HFFc6 (cell line): ENCODE measurements around the gene MSANTD1. TPM values are rescaled to one million over a fixed set of nuclear protein-coding genes. Genes with fewer than 3 reads are reported as not detected.

Source experiments
- DNase-seq: peaks from one replicate; pipeline ENCODE4 v3.0.0-alpha.2; 2018
- H3K27ac Mint-ChIP-seq: 2 replicates; pipeline ENCODE4 v1.8.0; 2020; ENCODE audit warnings: mild to moderate bottlenecking, mixed read lengths
- H3K27me3 Mint-ChIP-seq: 2 replicates; pipeline ENCODE4 v1.8.0; 2021; ENCODE audit warnings: mild to moderate bottlenecking, moderate library complexity, mixed read lengths; ENCODE audit not compliant: insufficient read depth
- H3K36me3 Mint-ChIP-seq: 2 replicates; pipeline ENCODE4 v1.8.0; 2021; ENCODE audit warnings: low read depth, mixed read lengths
- H3K4me1 Mint-ChIP-seq: 2 replicates; pipeline ENCODE4 v1.8.0; 2020; ENCODE audit warnings: low read depth, mixed read lengths
- H3K4me3 Mint-ChIP-seq: 2 replicates; pipeline ENCODE4 v1.8.0; 2020; ENCODE audit warnings: mild to moderate bottlenecking, moderate library complexity, mixed read lengths
- H3K9me3 Mint-ChIP-seq: 2 replicates; pipeline ENCODE4 v1.8.0; 2020; ENCODE audit warnings: mild to moderate bottlenecking, mixed read lengths
- CTCF ChIP-seq: fragments of 200-600 bp; sonication (generic); IDR thresholded peaks from 2 replicates; pipeline ENCODE4 v1.5.0; 2021; ENCODE audit warnings: antibody characterized with exemption, mild to moderate bottlenecking
- total RNA-seq, 6 experiments: library from RNA; stranded (reverse); fragmentation: NEBNext Ultra II Directional; extraction: Animal tissue kit (Norgen Biotek cat#: 25700); gene quantifications; 2 replicates in 1 of 6; 3 replicates in 5 of 6; pipeline ENCODE4 v1.2.3, GENCODE V29; 2021

MSANTD1 gene
- total RNA-seq, 6 experiments from 2014 or later = 0.09 to 0.35 (median 0.12) TPM

GRCh38 chr4:3229964-3230363, 19.0 kb upstream of the MSANTD1 start:
- Mint-ChIP-seq H3K9me3 (peaks cover 4% of the 10 kb centered on the region; the same call in 1 of the 2 replicates), H3K4me1 (peaks cover 17% of the 10 kb centered on the region), H3K27ac (no peak overlapping the region), H3K36me3 (peaks cover 29% of the 10 kb centered on the region), H3K27me3 (peaks cover 1% of the 10 kb centered on the region; the same call in 1 of the 2 replicates), H3K4me3 (no peak overlapping the region)
- no peak for TF ChIP-seq CTCF
- no peak for DNase-seq

DNA sequence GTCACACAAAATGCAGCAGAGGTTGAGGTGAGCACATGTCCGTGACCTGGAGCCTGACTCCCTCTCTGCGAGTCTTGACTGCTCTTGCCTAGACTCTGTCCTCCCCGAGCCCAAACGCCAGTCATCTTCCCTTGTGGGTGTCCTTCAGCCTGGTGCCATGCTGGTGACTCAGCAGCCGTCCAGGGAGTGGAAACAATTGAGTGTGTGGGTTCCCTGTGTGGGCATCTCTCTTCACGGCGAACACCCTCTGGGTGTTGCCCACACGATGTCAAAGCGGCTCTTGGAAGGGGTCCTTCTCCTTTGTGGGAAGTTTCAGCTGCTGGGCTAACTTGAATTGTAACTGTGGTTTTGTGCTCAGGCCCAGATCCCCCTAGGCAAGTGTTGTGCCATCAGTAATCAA, 17.5 kb upstream of the MSANTD1 start:
- no peak for DNase-seq
- H3K36me3 Mint-ChIP-seq = peaks cover 29% of the 10 kb centered on the region
- H3K4me3 Mint-ChIP-seq = no peak overlapping the region

DNA sequence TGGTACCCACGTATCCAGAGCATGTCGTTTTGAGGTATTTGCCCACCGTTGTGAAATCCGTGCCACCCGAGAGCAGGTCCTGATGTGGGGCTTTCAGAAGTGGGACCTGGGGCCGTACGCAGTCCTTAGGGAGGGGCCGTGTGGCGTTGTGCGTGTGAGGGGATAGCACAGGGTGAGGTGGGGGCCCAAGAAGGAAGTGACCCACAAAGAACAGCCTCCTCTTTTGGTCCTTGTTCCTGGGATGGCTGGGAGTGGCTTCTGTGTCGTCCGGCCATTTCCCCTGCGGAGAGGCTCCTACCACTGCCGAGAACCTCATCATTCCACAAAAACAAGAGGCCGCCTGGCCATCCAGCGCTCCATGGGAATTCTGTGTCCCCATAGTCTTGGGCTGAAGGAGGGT, 17.0 kb upstream of the MSANTD1 start:
- no peak for DNase-seq
- H3K4me3 Mint-ChIP-seq = no peak overlapping the region
- peaks cover 4% of the 10 kb centered on the region; the same call in 1 of the 2 replicates for H3K9me3 Mint-ChIP-seq
- peaks cover 29% of the 10 kb centered on the region for H3K36me3 Mint-ChIP-seq
- H3K4me1 Mint-ChIP-seq = peaks cover 17% of the 10 kb centered on the region
- no peak overlapping the region for H3K27ac Mint-ChIP-seq
- H3K27me3 Mint-ChIP-seq = peaks cover 1% of the 10 kb centered on the region; the same call in 1 of the 2 replicates
- TF ChIP-seq CTCF = no peak

More for the DNA sequence above, 17.5 kb upstream of the MSANTD1 start:
- Mint-ChIP-seq H3K9me3 (peaks cover 4% of the 10 kb centered on the region; the same call in 1 of the 2 replicates), H3K27ac (no peak overlapping the region), H3K27me3 (peaks cover 1% of the 10 kb centered on the region; the same call in 1 of the 2 replicates), H3K4me1 (peaks cover 17% of the 10 kb centered on the region)
- TF ChIP-seq CTCF = no peak

DNA sequence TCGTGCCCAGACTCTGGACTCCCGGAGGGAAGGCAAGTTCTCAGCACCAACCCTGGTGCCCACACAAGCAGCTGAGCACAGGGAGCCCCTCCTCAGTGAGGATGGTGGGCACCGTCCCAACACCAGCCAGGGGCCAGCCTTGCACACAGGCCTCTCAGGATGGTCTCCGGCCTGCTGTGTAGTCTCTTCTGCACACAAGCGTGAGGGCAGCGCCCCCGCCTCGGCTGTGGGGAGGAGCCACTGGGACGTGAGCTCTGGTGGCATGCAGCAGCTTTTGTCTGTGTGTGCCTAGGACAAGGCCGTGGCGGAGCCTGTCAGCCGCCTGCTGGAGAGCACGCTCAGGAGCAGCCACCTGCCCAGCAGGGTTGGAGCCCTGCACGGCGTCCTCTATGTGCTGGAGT, 16.1 kb upstream of the MSANTD1 start:
- Mint-ChIP-seq H3K36me3 (peaks cover 29% of the 10 kb centered on the region), H3K4me1 (peaks cover 15% of the 10 kb centered on the region)

GRCh38 chr4:3233391-3234071, 15.4 kb upstream of the MSANTD1 start:
- Mint-ChIP-seq H3K27ac (no peak overlapping the region), H3K27me3 (peaks cover 1% of the 10 kb centered on the region; the same call in 1 of the 2 replicates), H3K9me3 (peaks cover 4% of the 10 kb centered on the region; the same call in 1 of the 2 replicates), H3K36me3 (peaks cover 29% of the 10 kb centered on the region), H3K4me3 (no peak overlapping the region), H3K4me1 (peaks cover 10% of the 10 kb centered on the region)
- no peak for TF ChIP-seq CTCF
- DNase-seq = no peak

More for the DNA sequence above, 16.1 kb upstream of the MSANTD1 start:
- Mint-ChIP-seq H3K4me3 (no peak overlapping the region), H3K27ac (no peak overlapping the region), H3K27me3 (peaks cover 1% of the 10 kb centered on the region; the same call in 1 of the 2 replicates), H3K9me3 (peaks cover 4% of the 10 kb centered on the region; the same call in 1 of the 2 replicates)
- DNase-seq = no peak
- no peak for TF ChIP-seq CTCF
